H9 (cell line): ENCODE measurements around the gene SPDYE2B. TPM values are rescaled to one million over a fixed set of nuclear protein-coding genes. Genes with fewer than 3 reads are reported as not detected.
"Not testable (repeated sequence)": the region's sequence is repeated elsewhere in the genome, so short reads cannot be mapped to it uniquely, and the experiment has no call there.

Source experiments
- DNase-seq: peaks from one replicate; pipeline ENCODE4 v3.0.0-alpha.2; 2017
- H2AFZ ChIP-seq: one replicate; pipeline ENCODE4 v1.6.1; 2013; ENCODE audit warnings: mild to moderate bottlenecking, low read length, control low read depth, moderate library complexity
- H2AK5ac ChIP-seq: 2 replicates; pipeline ENCODE4 v1.6.1; 2013; ENCODE audit warnings: low read length, control low read depth, mixed read lengths; ENCODE audit not compliant: insufficient read length
- H2BK120ac ChIP-seq: one replicate; pipeline ENCODE4 v1.6.1; 2013; ENCODE audit warnings: low read depth, mild to moderate bottlenecking, low read length, control low read depth, inconsistent platforms; ENCODE audit not compliant: poor library complexity, severe bottlenecking
- H2BK12ac ChIP-seq: 2 replicates; pipeline ENCODE4 v1.6.1; 2013; ENCODE audit warnings: low read length, control low read depth, mixed read lengths, low read depth; ENCODE audit not compliant: insufficient read length
- H2BK15ac ChIP-seq: 2 replicates; pipeline ENCODE4 v1.6.1; 2013; ENCODE audit warnings: low read depth, low read length, control low read depth
- H2BK20ac ChIP-seq: one replicate; pipeline ENCODE4 v1.6.1; 2013; ENCODE audit warnings: low read depth, mild to moderate bottlenecking, low read length, control low read depth, inconsistent platforms; ENCODE audit not compliant: poor library complexity, severe bottlenecking
- H2BK5ac ChIP-seq: 2 replicates; pipeline ENCODE4 v1.6.1; 2013; ENCODE audit warnings: low read length, control low read depth, mixed read lengths; ENCODE audit not compliant: insufficient read length
- H3K14ac ChIP-seq: 2 replicates; pipeline ENCODE4 v1.6.1; 2013; ENCODE audit warnings: low read length, control low read depth; ENCODE audit not compliant: insufficient read depth
- H3K18ac ChIP-seq: 2 replicates; pipeline ENCODE4 v1.6.1; 2013; ENCODE audit warnings: low read depth, mild to moderate bottlenecking, mixed read lengths, low read length, control low read depth; ENCODE audit not compliant: insufficient read length
- H3K23ac ChIP-seq: 2 replicates; pipeline ENCODE4 v1.6.1; 2013; ENCODE audit warnings: low read length, control low read depth, mixed read lengths, low read depth; ENCODE audit not compliant: insufficient read length
- H3K23me2 ChIP-seq: 2 replicates; pipeline ENCODE4 v1.6.1; 2013; ENCODE audit warnings: low read depth, mild to moderate bottlenecking, mixed read lengths, low read length, control low read depth; ENCODE audit not compliant: insufficient read length, poor library complexity, severe bottlenecking
- H3K27ac ChIP-seq: 2 replicates; pipeline ENCODE4 v1.5.1; 2013; ENCODE audit warnings: low read length, control low read depth, mixed read lengths, low read depth; ENCODE audit not compliant: insufficient read length
- H3K27me3 ChIP-seq: 2 replicates; pipeline ENCODE4 v1.6.1; 2013; ENCODE audit warnings: low read length, control low read depth, inconsistent platforms; ENCODE audit not compliant: insufficient read depth
- H3K4ac ChIP-seq: 2 replicates; pipeline ENCODE4 v1.6.1; 2013; ENCODE audit warnings: low read depth, mild to moderate bottlenecking, control low read depth, inconsistent platforms, low read length, moderate library complexity
- H3K4me1 ChIP-seq: 2 replicates; pipeline ENCODE4 v1.6.1; 2013; ENCODE audit warnings: low read length, control low read depth, inconsistent platforms; ENCODE audit not compliant: insufficient read depth
- H3K4me2 ChIP-seq: 2 replicates; pipeline ENCODE4 v1.6.1; 2013; ENCODE audit warnings: low read length, control low read depth, mixed read lengths; ENCODE audit not compliant: insufficient read length, insufficient read depth
- H3K56ac ChIP-seq: 2 replicates; pipeline ENCODE4 v1.6.1; 2013; ENCODE audit warnings: low read depth, mild to moderate bottlenecking, mixed read lengths, low read length, control low read depth; ENCODE audit not compliant: insufficient read length
- H3K79me1 ChIP-seq: 2 replicates; pipeline ENCODE4 v1.6.1; 2013; ENCODE audit warnings: low read depth, mild to moderate bottlenecking, moderate library complexity, low read length, control low read depth, inconsistent platforms; ENCODE audit not compliant: insufficient read depth, poor library complexity, severe bottlenecking
- H3K79me2 ChIP-seq: 2 replicates; pipeline ENCODE4 v1.6.1; 2013; ENCODE audit warnings: low read length, control low read depth, inconsistent platforms; ENCODE audit not compliant: insufficient read depth
- H3K9ac ChIP-seq: 2 replicates; pipeline ENCODE4 v1.6.1; 2013; ENCODE audit warnings: low read length, control low read depth, mixed read lengths; ENCODE audit not compliant: insufficient read length; ENCODE audit errors: extremely low read depth
- H3K9me3 ChIP-seq: one replicate; pipeline ENCODE4 v1.6.1; 2013; ENCODE audit warnings: low read depth, low read length, inconsistent platforms; ENCODE audit not compliant: control insufficient read depth
- H3T11ph ChIP-seq: one replicate; pipeline ENCODE4 v1.6.1; 2013; ENCODE audit warnings: mild to moderate bottlenecking, low read length, control low read depth, inconsistent platforms
- H4K20me1 ChIP-seq: one replicate; pipeline ENCODE4 v1.6.1; 2013; ENCODE audit not compliant: control insufficient read depth, insufficient read length, insufficient read depth
- H4K5ac ChIP-seq: 2 replicates; pipeline ENCODE4 v1.6.1; 2013; ENCODE audit warnings: low read depth, mild to moderate bottlenecking, mixed read lengths, low read length, control low read depth; ENCODE audit not compliant: insufficient read length
- H4K8ac ChIP-seq: replicated peaks from 2 replicates; pipeline ENCODE4 v1.6.1; 2013; ENCODE audit warnings: low read length, control low read depth, mixed read lengths, low read depth; ENCODE audit not compliant: insufficient read length
- H4K91ac ChIP-seq: 2 replicates; pipeline ENCODE4 v1.6.1; 2013; ENCODE audit warnings: low read depth, mild to moderate bottlenecking, moderate library complexity, mixed read lengths, low read length, control low read depth; ENCODE audit not compliant: insufficient read length
- H3K27ac Mint-ChIP-seq, 3 experiments: 2 replicates in 2 of 3; 3 replicates in 1 of 3; pipeline ENCODE4 v1.8.0; 2020 to 2021; ENCODE audit warnings: mixed read lengths in 3 of 3, mild to moderate bottlenecking in 1 of 3, moderate library complexity in 1 of 3
- H3K27me3 Mint-ChIP-seq: 2 replicates; pipeline ENCODE4 v1.8.0; 2021; ENCODE audit warnings: low read depth, mild to moderate bottlenecking, moderate library complexity, mixed read lengths
- H3K36me3 Mint-ChIP-seq, 3 experiments: 2 replicates in 2 of 3; 3 replicates in 1 of 3; pipeline ENCODE4 v1.8.0; 2020 to 2021; ENCODE audit warnings: low read depth in 3 of 3, mixed read lengths in 3 of 3; ENCODE audit not compliant: insufficient read depth in 1 of 3
- H3K4me1 Mint-ChIP-seq, 2 experiments: 2 replicates each; pipeline ENCODE4 v1.8.0; 2020; ENCODE audit warnings: mixed read lengths in 2 of 2
- H3K4me3 Mint-ChIP-seq, 2 experiments: 2 replicates in 1 of 2; 3 replicates in 1 of 2; pipeline ENCODE4 v1.8.0; 2020 to 2021; ENCODE audit warnings: mild to moderate bottlenecking in 2 of 2, mixed read lengths in 2 of 2, moderate library complexity in 1 of 2
- H3K9me3 Mint-ChIP-seq, 2 experiments: 2 replicates in 1 of 2; 3 replicates in 1 of 2; pipeline ENCODE4 v1.8.0; 2020; ENCODE audit warnings: mild to moderate bottlenecking in 2 of 2, mixed read lengths in 2 of 2, moderate library complexity in 1 of 2
- WGBS: extraction: QIAGEN DNeasy Blood & Tissue Kit; methylation state at CpG from one replicate; pipeline ENCODE4 v1.1.7; 2013; ENCODE audit warnings: missing lambda C conversion rate, low lambda C conversion rate, mixed read lengths; ENCODE audit not compliant: insufficient read length; ENCODE audit errors: extremely low coverage; 5-methylcytosine and 5-hydroxymethylcytosine counted together
- total RNA-seq: library from RNA; stranded (reverse); gene quantifications from 2 replicates; pipeline ENCODE4 v1.2.1, GENCODE V29; 2021

The SPDYE2B gene
- total RNA-seq, 1 experiment from 2014 or later = not detected

GRCh38 chr7:102688299-102689036 is 38.3 kb downstream of the SPDYE2B start:
- H4K91ac ChIP-seq, H3T11ph ChIP-seq, H4K5ac ChIP-seq, H3K4me1 ChIP-seq, H3K4ac ChIP-seq, H2BK12ac ChIP-seq, H3K27me3 ChIP-seq, DNase-seq, H2BK5ac ChIP-seq, H3K79me1 ChIP-seq, H2AK5ac ChIP-seq, H3K56ac ChIP-seq, H3K4me3 Mint-ChIP-seq, H3K9ac ChIP-seq, H3K79me2 ChIP-seq, H2BK120ac ChIP-seq, H3K36me3 Mint-ChIP-seq, H4K20me1 ChIP-seq, H3K23ac ChIP-seq, H4K8ac ChIP-seq, H3K4me1 Mint-ChIP-seq, H3K14ac ChIP-seq, H3K27ac ChIP-seq, H3K4me2 ChIP-seq, H3K18ac ChIP-seq, H2BK15ac ChIP-seq, H3K27ac Mint-ChIP-seq, H2BK20ac ChIP-seq, H3K23me2 ChIP-seq, H3K9me3 ChIP-seq, H3K9me3 Mint-ChIP-seq, H2AFZ ChIP-seq: not testable (repeated sequence)
- no CpG with 5 or more reads among the region's 37 CpGs for WGBS
- H3K27me3 Mint-ChIP-seq = peaks cover 13% of the 10 kb centered on the region

DNA sequence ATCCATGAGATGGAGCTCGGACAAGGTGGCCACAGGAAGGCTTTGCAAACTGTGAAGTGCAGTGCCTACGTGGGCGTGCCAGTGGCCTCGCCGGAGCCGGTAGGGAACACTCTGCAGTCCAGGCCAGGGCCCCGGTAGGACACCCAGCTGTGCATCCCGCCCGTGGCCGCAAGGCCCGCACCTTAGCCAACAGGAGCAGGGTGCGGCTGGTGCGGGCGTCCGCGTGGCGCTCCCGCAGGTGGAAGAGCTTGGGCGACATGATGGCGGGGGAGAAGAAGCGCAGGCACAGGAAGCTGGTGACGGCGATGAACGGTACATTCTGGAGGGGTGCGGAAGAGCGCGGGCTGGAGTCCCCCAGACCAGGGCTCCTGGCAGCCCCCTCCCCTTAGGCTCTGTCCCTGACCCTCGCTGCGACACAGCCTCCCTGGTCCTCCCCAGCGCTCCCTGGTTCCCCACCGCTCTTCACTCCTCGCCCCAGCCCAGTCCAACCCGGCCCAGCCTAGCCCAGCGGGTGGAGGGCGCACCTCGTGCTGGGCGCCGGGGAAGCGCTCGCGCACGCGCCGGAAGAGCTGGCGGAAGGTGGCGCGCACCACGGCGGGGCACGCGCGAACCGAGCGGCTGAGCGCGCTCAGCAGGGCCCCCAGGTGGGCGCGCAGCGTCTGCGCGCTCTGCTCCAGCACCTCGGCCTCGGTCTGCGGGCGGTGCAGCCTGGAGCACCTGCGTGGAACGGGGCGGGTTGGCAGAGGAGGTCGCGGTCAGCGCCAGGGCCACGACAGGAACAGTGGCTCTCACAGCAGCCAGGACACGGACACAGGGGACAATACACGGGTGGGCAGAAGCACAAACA is 39.5 kb downstream of the SPDYE2B start:
- H2AK5ac ChIP-seq, H3K27ac ChIP-seq, H3K27me3 ChIP-seq, H2BK20ac ChIP-seq, H3K23me2 ChIP-seq, H3K4me2 ChIP-seq, H3K27ac Mint-ChIP-seq, H3T11ph ChIP-seq, H2BK5ac ChIP-seq, DNase-seq, H2BK12ac ChIP-seq, H3K18ac ChIP-seq, H3K23ac ChIP-seq, H4K20me1 ChIP-seq, H3K79me2 ChIP-seq, H3K36me3 Mint-ChIP-seq, H3K4me3 Mint-ChIP-seq, H3K4me1 Mint-ChIP-seq, H3K9ac ChIP-seq, H4K8ac ChIP-seq, H3K9me3 ChIP-seq, H3K56ac ChIP-seq, H4K91ac ChIP-seq, H3K4me1 ChIP-seq, H2BK15ac ChIP-seq, H2AFZ ChIP-seq, H3K4ac ChIP-seq, H3K79me1 ChIP-seq, H3K14ac ChIP-seq, H2BK120ac ChIP-seq, H3K9me3 Mint-ChIP-seq, H4K5ac ChIP-seq: not testable (repeated sequence)
- H3K27me3 Mint-ChIP-seq = peaks cover 21% of the 10 kb centered on the region
- WGBS = no CpG with 5 or more reads among the region's 74 CpGs
